Glutamatergic neuron (in vitro differentiated cells): ENCODE results near the gene TGFBR3. TPM values are rescaled to one million over a fixed set of nuclear protein-coding genes. Genes with fewer than 3 reads are reported as not detected.
A peak's percentile ranks its signal among the peaks of the same experiment; 100 is the strongest.

Experiments
- DNase-seq: peaks from one replicate; pipeline ENCODE4 v3.0.0; 2022
- H3K27ac Mint-ChIP-seq: one replicate; pipeline ENCODE4 v1.8.0; 2020; ENCODE audit warnings: mild to moderate bottlenecking, mixed read lengths, inconsistent platforms; ENCODE audit not compliant: unreplicated experiment
- H3K27me3 Mint-ChIP-seq: one replicate; pipeline ENCODE4 v1.8.0; 2020; ENCODE audit warnings: mild to moderate bottlenecking, moderate library complexity, mixed read lengths, inconsistent platforms; ENCODE audit not compliant: unreplicated experiment
- H3K36me3 Mint-ChIP-seq: one replicate; pipeline ENCODE4 v1.8.0; 2020; ENCODE audit warnings: mild to moderate bottlenecking, mixed read lengths, inconsistent platforms; ENCODE audit not compliant: unreplicated experiment
- H3K4me1 Mint-ChIP-seq: one replicate; pipeline ENCODE4 v1.8.0; 2020; ENCODE audit warnings: mild to moderate bottlenecking, low read depth, mixed read lengths, inconsistent platforms; ENCODE audit not compliant: unreplicated experiment
- H3K4me3 Mint-ChIP-seq: one replicate; pipeline ENCODE4 v1.8.0; 2020; ENCODE audit warnings: mild to moderate bottlenecking, mixed read lengths, inconsistent platforms; ENCODE audit not compliant: unreplicated experiment
- H3K9me3 Mint-ChIP-seq: one replicate; pipeline ENCODE4 v1.8.0; 2020; ENCODE audit warnings: mild to moderate bottlenecking, moderate library complexity, mixed read lengths, inconsistent platforms; ENCODE audit not compliant: unreplicated experiment
- total RNA-seq: library from RNA; stranded (reverse); fragmentation: NEBNext Ultra II Directional; extraction: Animal tissue kit (Norgen Biotek cat#: 25700); gene quantifications from one replicate; pipeline ENCODE4 v1.2.1, GENCODE V29; 2021; ENCODE audit not compliant: unreplicated experiment
- TF ChIP-seq, protein P1 (sequence below): fragments of 200-600 bp; sonication (generic); IDR thresholded peaks from one replicate; pipeline ENCODE4 v1.5.0; 2021; ENCODE audit not compliant: partially characterized antibody, unreplicated experiment

TGFBR3 gene
- total RNA-seq, 1 donor from 2014 or later, result 0.98 TPM

- H3K4me3 Mint-ChIP-seq, result peak overlapping the region; percentile 9
- peaks cover 11% of the 10 kb centered on the region for H3K4me1 Mint-ChIP-seq
- peaks cover 4% of the 10 kb centered on the region for H3K9me3 Mint-ChIP-seq
- H3K27ac Mint-ChIP-seq, result peak overlapping the region; percentile 12
- no peaks in the 10 kb centered on the region for H3K27me3 Mint-ChIP-seq
- DNase-seq, result no peak
- H3K36me3 Mint-ChIP-seq, result peaks cover 5% of the 10 kb centered on the region
- TF ChIP-seq, protein P1, sequence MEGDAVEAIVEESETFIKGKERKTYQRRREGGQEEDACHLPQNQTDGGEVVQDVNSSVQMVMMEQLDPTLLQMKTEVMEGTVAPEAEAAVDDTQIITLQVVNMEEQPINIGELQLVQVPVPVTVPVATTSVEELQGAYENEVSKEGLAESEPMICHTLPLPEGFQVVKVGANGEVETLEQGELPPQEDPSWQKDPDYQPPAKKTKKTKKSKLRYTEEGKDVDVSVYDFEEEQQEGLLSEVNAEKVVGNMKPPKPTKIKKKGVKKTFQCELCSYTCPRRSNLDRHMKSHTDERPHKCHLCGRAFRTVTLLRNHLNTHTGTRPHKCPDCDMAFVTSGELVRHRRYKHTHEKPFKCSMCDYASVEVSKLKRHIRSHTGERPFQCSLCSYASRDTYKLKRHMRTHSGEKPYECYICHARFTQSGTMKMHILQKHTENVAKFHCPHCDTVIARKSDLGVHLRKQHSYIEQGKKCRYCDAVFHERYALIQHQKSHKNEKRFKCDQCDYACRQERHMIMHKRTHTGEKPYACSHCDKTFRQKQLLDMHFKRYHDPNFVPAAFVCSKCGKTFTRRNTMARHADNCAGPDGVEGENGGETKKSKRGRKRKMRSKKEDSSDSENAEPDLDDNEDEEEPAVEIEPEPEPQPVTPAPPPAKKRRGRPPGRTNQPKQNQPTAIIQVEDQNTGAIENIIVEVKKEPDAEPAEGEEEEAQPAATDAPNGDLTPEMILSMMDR, result no peak
Measured at GRCh38 chr1:91806181-91806768, 79.7 kb downstream of the TGFBR3 start.

- H3K27me3 Mint-ChIP-seq, result no peaks in the 10 kb centered on the region
- no peak overlapping the region for H3K27ac Mint-ChIP-seq
- TF ChIP-seq, protein P1, result no peak
- peaks cover 5% of the 10 kb centered on the region for H3K36me3 Mint-ChIP-seq
- peaks cover 11% of the 10 kb centered on the region for H3K4me1 Mint-ChIP-seq
- H3K9me3 Mint-ChIP-seq, result peaks cover 4% of the 10 kb centered on the region
- H3K4me3 Mint-ChIP-seq, result no peak overlapping the region
- no peak for DNase-seq
Measured at GRCh38 chr1:91805311-91805801, 80.6 kb downstream of the TGFBR3 start.

- no peak overlapping the region for H3K27ac Mint-ChIP-seq
Measured at GRCh38 chr1:91804546-91805023, 81.4 kb downstream of the TGFBR3 start.

GRCh38 chr1:91803847-91804545 lies 82.0 kb downstream of the TGFBR3 start:
- no peak overlapping the region for H3K4me3 Mint-ChIP-seq
- H3K36me3 Mint-ChIP-seq, result peaks cover 5% of the 10 kb centered on the region
- H3K27ac Mint-ChIP-seq, result no peak overlapping the region
- no peak for DNase-seq
- H3K27me3 Mint-ChIP-seq, result peaks cover 3% of the 10 kb centered on the region
- TF ChIP-seq, protein P1, result no peak
- peaks cover 18% of the 10 kb centered on the region for H3K4me1 Mint-ChIP-seq
- H3K9me3 Mint-ChIP-seq, result peaks cover 4% of the 10 kb centered on the region

More at GRCh38 chr1:91804546-91805023, 81.4 kb downstream of the TGFBR3 start:
- Mint-ChIP-seq H3K36me3 (peaks cover 5% of the 10 kb centered on the region), H3K9me3 (peaks cover 4% of the 10 kb centered on the region), H3K27me3 (peaks cover 2% of the 10 kb centered on the region), H3K4me1 (peaks cover 12% of the 10 kb centered on the region), H3K4me3 (no peak overlapping the region)
- no peak for DNase-seq
- TF ChIP-seq, protein P1, result no peak

GRCh38 chr1:91803123-91803522 lies 82.8 kb downstream of the TGFBR3 start:
- H3K27ac Mint-ChIP-seq, result no peak overlapping the region
- H3K9me3 Mint-ChIP-seq, result peaks cover 4% of the 10 kb centered on the region

More at GRCh38 chr1:91803123-91803522, 82.8 kb downstream of the TGFBR3 start:
- Mint-ChIP-seq H3K36me3 (peaks cover 5% of the 10 kb centered on the region), H3K4me3 (no peak overlapping the region), H3K27me3 (peaks cover 3% of the 10 kb centered on the region), H3K4me1 (peaks cover 18% of the 10 kb centered on the region)
- DNase-seq, result no peak
- TF ChIP-seq, protein P1, result no peak
